GM18520 (cell line): ENCODE data around the gene DNAJC5.
"Not testable (repeated sequence)": the region's sequence is repeated elsewhere in the genome, so short reads cannot be mapped to it uniquely, and the experiment has no call there.

Experiments used
- ATAC-seq: cut with Tn5 transposase; IDR thresholded peaks from one replicate; pipeline ENCODE4 v1.9.1; 2021; ENCODE audit not compliant: unreplicated experiment

Gene DNAJC5

GRCh38 chr20:63952769-63953168 is 57.8 kb downstream of the DNAJC5 start:
- ATAC-seq: no peak

- no peak for ATAC-seq
These were observed 59.0 kb downstream of the DNAJC5 start for GRCh38 chr20:63953764-63954429.

- no peak for ATAC-seq
These were observed 60.4 kb downstream of the DNAJC5 start for GRCh38 chr20:63955281-63955826.

DNA sequence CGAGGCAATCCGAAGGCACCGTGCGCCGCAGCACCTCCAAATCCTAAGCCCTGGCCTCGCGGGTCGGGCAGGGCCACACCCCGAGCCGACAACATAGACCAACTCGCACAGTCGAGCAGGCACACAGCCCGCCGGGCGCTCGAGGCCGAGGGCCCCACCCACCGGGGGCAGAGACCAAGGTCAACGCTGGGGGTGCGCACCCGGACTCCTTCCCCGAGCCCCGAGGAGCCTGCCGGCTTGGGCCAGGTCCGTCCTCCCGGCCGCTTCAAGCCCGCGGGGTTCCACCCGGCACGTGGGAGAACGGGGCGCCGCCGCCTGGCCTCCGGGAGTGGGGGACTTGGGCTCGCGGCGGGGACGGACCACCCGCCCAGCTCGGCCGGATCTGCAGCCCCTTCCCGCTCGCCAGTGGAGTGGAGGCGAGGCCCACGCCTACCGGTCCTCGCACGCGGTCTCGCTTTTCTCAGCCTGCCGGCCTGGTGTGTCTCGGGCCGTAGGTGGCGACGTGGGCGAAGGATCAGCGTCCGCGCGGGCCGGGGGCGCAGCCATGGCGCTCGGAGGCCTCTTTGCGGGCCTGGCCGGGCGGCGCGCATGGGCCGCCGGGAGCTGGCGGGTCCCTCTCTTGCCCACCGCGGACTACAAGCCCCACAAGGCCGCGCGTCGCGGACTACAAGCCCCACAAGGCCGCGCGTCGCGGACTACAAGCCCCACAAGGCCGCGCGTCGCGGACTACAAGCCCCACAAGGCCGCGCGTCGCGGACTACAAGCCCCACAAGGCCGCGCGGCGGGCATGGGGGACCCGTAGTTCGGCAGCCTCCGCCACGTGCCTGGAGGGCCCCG is 61.1 kb downstream of the DNAJC5 start, which contains the start of gene UCKL1:
Gene UCKL1, minus strand, starts transcription at position 590 of the 837 bp plus-strand sequence. Its CDS starts 44 bp downstream, at position 546.
- ATAC-seq: peak; percentile 74

GRCh38 chr20:63956664-63957003 is 61.7 kb downstream of the DNAJC5 start:
- peak; percentile 4 for ATAC-seq

- ATAC-seq: no peak
These were observed 62.2 kb downstream of the DNAJC5 start for GRCh38 chr20:63957004-63957689.

DNA sequence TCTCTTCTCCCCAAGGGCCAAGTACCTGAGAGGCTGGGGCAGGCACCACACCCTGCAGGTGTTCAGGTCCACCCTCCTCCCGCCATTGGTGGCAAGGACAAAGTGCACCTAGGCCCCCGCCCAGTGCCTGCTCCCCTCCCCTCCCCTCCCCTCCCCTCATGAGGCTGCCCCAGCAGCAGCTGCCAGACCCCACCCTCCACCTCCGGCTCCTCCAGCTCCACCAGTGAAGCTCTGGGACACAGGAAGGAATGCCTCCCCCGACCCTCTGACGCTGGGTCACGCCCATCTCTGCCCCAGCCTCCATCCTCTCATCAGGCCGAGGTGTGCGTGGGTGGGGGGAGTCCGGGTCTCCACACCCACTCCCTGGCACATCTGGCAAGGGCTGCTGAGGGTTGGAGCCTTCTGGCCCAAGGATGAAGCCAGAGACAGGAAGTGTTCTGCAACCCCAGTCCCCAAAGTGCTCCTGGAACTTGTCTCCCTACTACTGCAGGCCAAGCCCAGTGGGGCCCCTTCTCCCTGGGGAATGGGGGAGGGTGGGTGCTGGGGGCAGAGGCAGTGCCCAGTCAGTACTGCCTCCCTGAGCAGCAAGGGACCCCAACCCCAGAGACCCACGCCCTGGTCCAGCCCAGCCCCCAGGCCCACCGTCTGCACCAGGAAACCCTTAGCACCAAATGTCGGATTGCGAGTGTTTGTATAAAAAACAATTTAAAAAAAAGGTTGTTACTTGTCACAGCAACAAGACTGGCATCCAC is 62.9 kb downstream of the DNAJC5 start:
- ATAC-seq: no peak

- no peak for ATAC-seq
These were observed 63.5 kb downstream of the DNAJC5 start for GRCh38 chr20:63958471-63958870.

GRCh38 chr20:63958964-63959698 is 64.2 kb downstream of the DNAJC5 start:
- no peak for ATAC-seq

- no peak for ATAC-seq
These were observed 64.8 kb downstream of the DNAJC5 start for GRCh38 chr20:63959699-63960075.

DNA sequence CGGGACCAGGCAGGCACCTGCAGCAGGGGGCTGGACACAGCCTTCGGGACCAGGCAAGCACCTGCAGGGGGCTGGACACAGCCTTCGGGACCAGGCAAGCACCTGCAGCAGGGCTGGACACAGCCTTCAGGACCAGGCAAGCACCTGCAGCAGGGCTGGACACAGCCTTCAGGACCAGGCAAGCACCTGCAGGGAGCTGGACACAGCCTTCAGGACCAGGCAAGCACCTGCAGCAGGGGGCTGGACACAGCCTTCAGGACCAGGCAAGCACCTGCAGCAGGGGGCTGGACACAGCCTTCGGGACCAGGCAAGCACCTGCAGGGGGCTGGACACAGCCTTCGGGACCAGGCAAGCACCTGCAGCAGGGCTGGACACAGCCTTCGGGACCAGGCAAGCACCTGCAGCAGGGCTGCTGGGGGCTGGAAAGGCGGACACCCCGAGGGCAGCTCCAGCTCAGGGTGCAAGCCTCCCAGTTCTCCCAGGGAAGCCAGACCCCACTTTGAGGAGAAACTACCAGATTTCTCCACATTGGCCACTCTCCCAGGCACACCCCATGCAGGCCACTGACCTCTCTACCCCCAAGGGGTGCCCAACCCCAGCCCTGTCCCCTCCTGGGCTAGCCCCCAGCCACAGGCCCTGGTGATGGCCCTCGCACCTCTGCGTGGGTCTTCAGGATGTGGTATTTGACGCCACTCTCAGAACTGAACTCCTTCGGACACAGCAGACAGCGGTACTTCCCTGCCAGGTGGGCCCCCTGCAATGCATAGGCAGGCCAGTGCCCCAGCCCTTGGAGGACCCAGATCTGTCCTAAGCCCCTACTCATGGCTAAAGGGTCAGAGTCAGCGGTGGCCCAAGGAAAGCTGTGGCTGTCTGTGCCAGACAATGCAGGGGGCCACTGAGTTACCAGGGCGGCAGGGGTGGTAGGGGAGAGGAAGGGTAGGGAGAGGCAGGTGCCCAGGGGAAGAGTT is 66.0 kb downstream of the DNAJC5 start:
- not testable (repeated sequence) for ATAC-seq

DNA sequence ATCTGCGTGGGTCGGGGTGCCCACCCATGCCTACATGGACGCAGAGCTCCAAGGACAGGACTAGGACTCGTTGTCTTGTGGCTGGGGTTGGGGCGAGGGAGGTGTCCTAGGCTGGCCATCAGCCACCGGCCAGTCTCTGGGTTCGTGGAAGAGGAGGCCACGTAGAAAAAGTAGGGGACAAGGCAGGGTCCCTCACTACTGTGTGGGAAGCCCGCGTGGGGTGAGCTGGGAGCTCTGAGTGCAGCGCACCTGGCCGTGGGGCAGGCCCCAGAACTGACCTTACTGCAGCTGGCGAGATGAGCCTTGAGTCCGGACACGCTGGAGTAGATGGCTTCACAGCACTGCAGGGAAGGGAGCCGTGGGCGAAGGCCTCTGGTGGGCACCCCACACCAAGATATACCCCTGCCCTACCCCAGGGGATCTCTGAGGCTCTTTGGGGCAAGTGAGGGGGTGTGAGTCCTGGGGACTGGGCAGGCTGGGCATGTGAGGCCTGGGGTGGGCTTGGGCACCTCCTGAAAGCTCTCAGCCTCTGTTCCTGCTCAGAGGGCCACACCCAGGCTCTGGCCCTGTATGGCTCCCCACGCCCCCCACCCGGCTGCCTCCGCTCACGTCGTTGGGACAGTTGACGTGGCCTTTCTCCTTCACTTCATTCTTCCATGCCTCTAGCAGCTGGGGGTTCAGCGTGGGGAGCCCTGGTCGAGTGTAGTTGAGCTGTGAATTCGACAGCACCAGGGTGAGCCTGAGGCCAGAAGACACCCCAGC is 66.9 kb downstream of the DNAJC5 start:
- no peak for ATAC-seq

DNA sequence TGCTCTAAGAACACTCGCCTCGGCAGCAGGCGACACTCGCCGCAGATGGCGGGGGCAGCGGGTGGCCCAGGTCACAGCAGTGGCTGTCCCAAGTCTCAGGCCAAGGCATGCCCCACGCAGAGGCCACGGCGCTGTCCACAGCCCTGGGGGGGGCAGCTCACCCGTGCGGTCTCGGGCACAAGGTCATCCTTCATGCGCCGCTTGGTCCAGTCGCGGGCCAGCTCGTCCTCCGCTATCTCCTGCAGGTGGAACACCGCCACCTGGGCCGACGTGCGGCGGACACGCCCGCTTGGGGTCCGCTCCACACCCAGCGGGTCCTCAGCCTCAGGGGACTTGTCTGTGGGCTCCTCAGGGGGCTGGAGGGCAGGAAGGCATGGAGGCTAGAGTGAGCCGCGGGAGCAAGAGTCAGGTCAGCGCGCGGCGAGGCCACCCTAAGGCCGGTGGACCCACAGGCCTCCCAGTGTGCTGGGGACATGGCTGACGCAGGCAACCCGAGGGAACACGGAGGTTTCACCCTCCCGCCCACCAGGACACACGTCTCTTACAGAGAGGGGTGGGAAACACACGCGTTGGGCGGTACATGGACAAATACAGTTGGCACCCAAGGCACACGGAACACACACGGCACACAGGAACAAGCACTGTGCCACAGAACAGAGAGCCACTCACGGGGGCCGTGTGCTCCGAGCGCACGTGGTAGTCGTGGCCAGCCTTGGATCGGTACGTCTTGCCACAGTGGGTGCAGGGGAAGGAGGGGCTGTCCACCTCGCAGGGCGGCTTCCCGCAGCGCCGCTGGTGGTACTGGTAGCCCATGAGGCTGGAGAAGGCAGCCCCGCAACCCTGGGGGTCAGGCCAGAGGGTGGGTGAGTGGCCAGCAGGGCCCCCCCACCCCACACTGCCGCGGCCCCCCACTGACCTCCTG is 67.8 kb downstream of the DNAJC5 start:
- ATAC-seq: no peak

DNA sequence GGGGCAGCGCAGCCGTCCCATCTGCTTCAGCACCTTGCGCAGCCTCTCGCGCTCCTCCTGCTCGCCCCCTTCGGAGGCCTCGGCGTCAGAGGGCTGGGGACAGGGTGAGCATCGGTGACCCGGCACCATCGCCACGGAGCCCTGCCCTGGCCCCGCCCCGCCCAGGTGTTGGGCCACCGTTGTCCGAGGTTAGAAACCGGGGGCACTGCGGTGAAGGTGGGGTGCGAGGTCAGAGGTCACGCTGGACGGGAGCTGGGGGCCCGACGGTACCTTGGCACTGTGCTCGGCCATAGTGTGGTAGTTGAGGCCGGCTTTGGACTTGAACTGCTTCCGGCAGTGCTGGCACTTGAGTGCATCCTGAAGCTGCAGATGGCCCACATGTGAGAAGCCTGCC is 68.4 kb downstream of the DNAJC5 start:
- no peak for ATAC-seq

DNA sequence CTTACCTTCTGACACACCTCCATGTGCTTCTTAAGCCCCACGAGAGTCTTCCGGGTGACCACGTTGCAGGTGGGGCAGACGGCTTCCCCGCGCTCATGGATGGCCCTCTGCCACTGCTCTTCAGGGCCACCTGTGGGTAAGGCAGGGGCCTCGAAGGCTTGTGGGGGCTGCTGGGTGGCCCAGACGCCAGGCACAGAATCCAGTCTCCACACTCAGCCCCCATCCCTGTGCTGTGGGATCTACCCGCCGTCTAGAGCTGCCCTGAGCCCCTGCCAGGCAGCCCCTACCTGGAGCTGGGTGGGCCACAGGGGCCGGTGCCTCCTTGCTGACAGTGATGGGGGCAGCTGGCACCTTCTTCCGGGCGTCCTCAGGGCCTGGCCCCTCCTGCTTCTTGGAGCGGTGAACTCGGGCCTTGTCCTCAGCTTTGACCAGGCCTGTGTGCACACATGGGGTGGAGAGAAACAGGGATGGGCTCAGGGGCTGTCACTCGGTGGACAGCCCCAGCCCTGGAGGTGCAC is 68.9 kb downstream of the DNAJC5 start:
- ATAC-seq: no peak

DNA sequence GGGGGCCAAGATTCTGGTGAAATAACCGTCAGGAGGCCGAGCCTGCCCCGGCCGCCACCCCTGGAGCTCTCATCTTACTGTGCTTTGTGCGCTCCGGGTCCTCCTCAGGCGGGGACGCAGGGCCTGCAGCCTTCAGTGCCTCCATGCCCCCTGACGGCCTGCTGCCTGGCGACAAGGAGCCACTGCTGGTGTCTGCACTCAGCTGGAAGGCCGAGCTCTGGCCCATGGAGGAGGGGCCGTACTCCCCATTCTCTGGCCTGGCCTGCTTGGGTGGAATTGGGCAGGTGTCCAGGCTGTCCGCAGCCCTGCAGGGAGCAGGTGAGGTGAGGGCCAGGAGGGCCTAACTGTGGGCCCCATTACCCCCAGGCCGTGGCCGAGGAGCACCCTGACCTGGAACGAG is 69.5 kb downstream of the DNAJC5 start:
- ATAC-seq: no peak
